Endothelial cell of umbilical vein (primary cell): ENCODE data around the gene RNF183. TPM values are rescaled to one million over a fixed set of nuclear protein-coding genes. Genes with fewer than 3 reads are reported as not detected.

ENCODE experiments used
- BruUV-seq: library from RNA; stranded (reverse); fragments of 400-500 nt; replicated peaks from 2 replicates; lab custom pipeline; 2021; lab: Mats Ljungman, UMichigan
- CTCF ChIA-PET: fragments of 300-600, 350-600 bp; sonication (Branson Sonifier 250); formaldehyde crosslinking; loops from one replicate; lab custom pipeline; 2021; ENCODE audit warnings: antibody characterized with exemption, inconsistent platforms; lab: Charles Lee
- POLR2A ChIA-PET: fragments of 300-600, 350-600 bp; sonication (Branson Sonifier 250); formaldehyde crosslinking; loops from one replicate; lab custom pipeline; 2021; ENCODE audit warnings: antibody characterized with exemption, inconsistent platforms; lab: Charles Lee
- DNase-seq: peaks from one replicate; pipeline ENCODE4 v3.0.0-alpha.2; 2011; ENCODE audit warnings: low read depth, low spot score
- FAIRE-seq: peaks from 2 replicates; lab custom pipeline; 2011; peaks lifted over from hg19 to GRCh38; lab: Jason Lieb, UNC
- H2AFZ ChIP-seq: 2 replicates; pipeline ENCODE4 v1.6.0; 2012; ENCODE audit warnings: low read depth, low read length, control low read depth, inconsistent platforms
- H3K27ac ChIP-seq: 2 replicates; pipeline ENCODE4 v1.5.1; 2011; ENCODE audit warnings: low read depth, mild to moderate bottlenecking, control low read depth, low read length, moderate library complexity; ENCODE audit not compliant: insufficient read depth
- H3K27me3 ChIP-seq, 2 experiments: 2 replicates each; pipeline versions ENCODE4 v1.6.0 to v1.6.1; 2011; ENCODE audit warnings: low read length in 2 of 2, mixed read lengths in 1 of 2; ENCODE audit not compliant: control insufficient read depth in 2 of 2, insufficient read depth in 2 of 2
- H3K36me3 ChIP-seq, 2 experiments: 2 replicates in 1 of 2; 3 replicates in 1 of 2; pipeline ENCODE4 v1.5.1; 2011; ENCODE audit warnings: low read length in 2 of 2, mild to moderate bottlenecking in 1 of 2, moderate library complexity in 1 of 2; ENCODE audit not compliant: control insufficient read depth in 2 of 2, insufficient read depth in 2 of 2; ENCODE audit errors: extremely low read depth in 1 of 2
- H3K4me1 ChIP-seq: 3 replicates; pipeline ENCODE4 v1.5.1; 2011; ENCODE audit warnings: mild to moderate bottlenecking, low read length; ENCODE audit not compliant: control insufficient read depth, insufficient read depth; ENCODE audit errors: extremely low read depth
- H3K4me2 ChIP-seq: 2 replicates; pipeline ENCODE4 v1.6.1; 2011; ENCODE audit warnings: low read length, control low read depth, mixed read lengths; ENCODE audit not compliant: insufficient read depth
- H3K4me3 ChIP-seq, 3 experiments: fragments of 200-600 bp in 1 of 3; sonication (generic), shearing (Covaris generic) in 1 of 3; replicated peaks in 1 of 3; 2 replicates each; pipeline ENCODE4 v1.5.1; 2011 to 2016; ENCODE audit warnings: control low read depth in 3 of 3, low read length in 3 of 3, mild to moderate bottlenecking in 2 of 3, inconsistent platforms in 1 of 3, low read depth in 1 of 3, moderate library complexity in 1 of 3; ENCODE audit not compliant: insufficient read depth in 1 of 3
- H3K79me2 ChIP-seq: 2 replicates; pipeline ENCODE4 v1.6.0; 2012; ENCODE audit warnings: low read length, inconsistent platforms; ENCODE audit not compliant: control insufficient read depth, insufficient read depth
- H3K9ac ChIP-seq: replicated peaks from 2 replicates; pipeline ENCODE3; 2011; ENCODE audit warnings: low read length, control low read depth; ENCODE audit not compliant: insufficient read depth; ENCODE audit errors: extremely low read depth
- H3K9me1 ChIP-seq: replicated peaks from 3 replicates; pipeline ENCODE4 v1.6.0; 2011; ENCODE audit warnings: mild to moderate bottlenecking, low read length; ENCODE audit not compliant: control insufficient read depth, insufficient read depth; ENCODE audit errors: extremely low read depth
- H3K9me3 ChIP-seq: replicated peaks from 2 replicates; pipeline ENCODE4 v1.5.1; 2012; ENCODE audit warnings: low read length, inconsistent platforms; ENCODE audit not compliant: control insufficient read depth, insufficient read depth
- H4K20me1 ChIP-seq: replicated peaks from 2 replicates; pipeline ENCODE3; 2011; ENCODE audit warnings: mild to moderate bottlenecking, low read length; ENCODE audit not compliant: control insufficient read depth, insufficient read depth; ENCODE audit errors: extremely low read depth
- CTCF ChIP-seq, 2 donors: IDR thresholded peaks; 1 replicate in 1 of 2; 2 replicates in 1 of 2; pipeline ENCODE4 v1.5.1; 2011; ENCODE audit warnings: low read length in 2 of 2, mild to moderate bottlenecking in 2 of 2, moderate library complexity in 2 of 2, control low read depth in 1 of 2, inconsistent platforms in 1 of 2, low read depth in 1 of 2; ENCODE audit not compliant: insufficient read depth in 1 of 2; ENCODE audit errors: extremely low read depth in 1 of 2
- EZH2 ChIP-seq: IDR thresholded peaks from 2 replicates; pipeline ENCODE4 v1.6.1; 2012; ENCODE audit warnings: borderline replicate concordance, low read depth, mild to moderate bottlenecking, moderate library complexity, low read length, inconsistent platforms; ENCODE audit not compliant: severe bottlenecking
- FOS ChIP-seq: IDR thresholded peaks from 2 replicates; pipeline ENCODE4 v1.6.1; 2011; ENCODE audit warnings: mild to moderate bottlenecking, low read length, moderate library complexity, borderline replicate concordance; ENCODE audit not compliant: insufficient read depth
- GATA2 ChIP-seq: IDR thresholded peaks from 2 replicates; pipeline ENCODE4 v1.7.0; 2011; ENCODE audit warnings: low read depth, mild to moderate bottlenecking, moderate library complexity, mixed read lengths, low read length; ENCODE audit not compliant: insufficient read length, insufficient read depth
- JUN ChIP-seq: IDR thresholded peaks from 2 replicates; pipeline ENCODE4 v1.6.1; 2011; ENCODE audit warnings: borderline replicate concordance, low read depth; ENCODE audit not compliant: insufficient read length, insufficient read depth
- MAX ChIP-seq: IDR thresholded peaks from 2 replicates; pipeline ENCODE4 v1.6.1; 2011; ENCODE audit not compliant: insufficient read depth, insufficient read length
- MYC ChIP-seq: IDR thresholded peaks from one replicate; pipeline ENCODE4 v1.6.1; 2011; ENCODE audit warnings: mild to moderate bottlenecking, low read depth, low read length
- POLR2A ChIP-seq: IDR thresholded peaks from 2 replicates; pipeline ENCODE4 v1.6.1; 2012; ENCODE audit warnings: low read depth, mild to moderate bottlenecking, control low read depth, low read length
- POLR2AphosphoS5 ChIP-seq: IDR thresholded peaks from 2 replicates; pipeline ENCODE4 v1.6.1; 2012; ENCODE audit warnings: low read depth, mild to moderate bottlenecking, control low read depth, low read length, moderate library complexity; ENCODE audit not compliant: insufficient read depth
- dilution Hi-C: fragments of 300-500 bp; cut with MboI; formaldehyde crosslinking; loops from one replicate; pipeline ENCODE4 v1.15.0; 2019; ENCODE audit warnings: low sequenced_read_pairs; ENCODE audit not compliant: extremely low pct_ligation_motif_present
- intact Hi-C: fragments of 100-400 bp; cut with micrococcal nuclease; formaldehyde crosslinking; loops from one replicate; pipeline ENCODE4 v1.10.0; 2022
- polyA plus RNA-seq, 4 experiments: library from polyadenylated mRNA; depleted of rRNA in 3 of 4; stranded (reverse) in 3 of 4; unstranded in 1 of 4; fragments of >200 nt; gene quantifications; 2 replicates each; pipeline versions ENCODE4 v1.2.1 to v1.2.3, GENCODE V29; 2011 to 2012; ENCODE audit warnings: missing spikeins in 1 of 4
- total RNA-seq: library from RNA; stranded (reverse); gene quantifications from 2 replicates; pipeline ENCODE4 v1.2.3, GENCODE V29; 2021

Gene RNF183
- total and polyA plus RNA-seq, 2 donors (not counting 3 experiments of a cell fraction or from before 2014, with no cell fraction given) = not detected

- Histone ChIP-seq H3K4me3 (no peak overlapping the region), H3K4me2 (no peak overlapping the region), H3K27me3 (peaks cover 9 to 17% of the 10 kb centered on the region in 2 experiments), H4K20me1 (no peaks in the 10 kb centered on the region), H3K36me3 (no peaks in the 10 kb centered on the region), H3K9ac (no peak overlapping the region), H2AFZ (no peak overlapping the region), H3K27ac (no peak overlapping the region), H3K9me3 (no peaks in the 10 kb centered on the region), H3K4me1 (peaks cover 8% of the 10 kb centered on the region), H3K9me1 (no peaks in the 10 kb centered on the region), H3K79me2 (no peaks in the 10 kb centered on the region)
- dilution Hi-C loops = no loop called here
- CTCF ChIA-PET = no interaction called here
- intact Hi-C loops = no loop called here
- FAIRE-seq = no peak
- POLR2A ChIA-PET = no interaction called here
- BruUV-seq = no TSS peak
- no peak for DNase-seq
- TF ChIP-seq EZH2 (no peak), FOS (no peak), MYC (no peak), POLR2A (no peak), MAX (no peak), POLR2AphosphoS5 (no peak), GATA2 (no peak)
Measured at GRCh38 chr9:113343732-113344231, 40.6 kb upstream of the RNF183 start.

- no peak overlapping the region for H2AFZ ChIP-seq
- peaks cover 0 to 2% of the 10 kb centered on the region in 2 experiments for H3K27me3 ChIP-seq
- H3K9me1 ChIP-seq = no peaks in the 10 kb centered on the region
- intact Hi-C loops (loop anchor here (2.0 kb wide), 1 partner anchor 59 kb away; the partner anchor contains the start of gene ALAD), dilution Hi-C loops (no loop called here)
- H3K79me2 ChIP-seq = no peaks in the 10 kb centered on the region
- H3K27ac ChIP-seq = no peak overlapping the region
- H3K9me3 ChIP-seq = no peaks in the 10 kb centered on the region
- H3K4me1 ChIP-seq = peaks cover 8% of the 10 kb centered on the region
- no peak overlapping the region for H3K4me2 ChIP-seq
- no peak overlapping the region for H3K9ac ChIP-seq
- ChIA-PET POLR2A (no interaction called here), CTCF (no interaction called here)
- TF ChIP-seq GATA2 (no peak), POLR2A (no peak), CTCF (IDR thresholded peaks at IDR 0.05; ENCODE audit: extremely low read depth in 1 of 2, insufficient read depth in 1 of 2, low read depth in 1 of 2, low read length in 2 of 2) (no peak), MYC (no peak), EZH2 (no peak), MAX (no peak), JUN (no peak), POLR2AphosphoS5 (no peak), FOS (no peak)
- BruUV-seq = no TSS peak
- no peaks in the 10 kb centered on the region for H4K20me1 ChIP-seq
- no peaks in the 10 kb centered on the region for H3K36me3 ChIP-seq
- FAIRE-seq (no peak), DNase-seq (no peak)
- no peak overlapping the region for H3K4me3 ChIP-seq
Measured at GRCh38 chr9:113341712-113342410, 38.7 kb upstream of the RNF183 start.
